Stimulated activated CD8-positive, alpha-beta memory T cell treated with anti-CD3 and anti-CD28 coated beads, Interleukin-12 subunit alpha, Interleukin-12 subunit beta, amount 100 ng/mL, for 1 hour (primary cell): Measurements from ENCODE around the gene SRRM4.
"Not testable (repeated sequence)": the region's sequence is repeated elsewhere in the genome, so short reads cannot be mapped to it uniquely, and the experiment has no call there.

ENCODE experiments used
- DNase-seq: peaks from one replicate; pipeline ENCODE4 v3.0.0-alpha.2; 2020; ENCODE audit warnings: low read depth

Gene SRRM4

GRCh38 chr12:119008691-119009221, 27.4 kb downstream of the SRRM4 start:
- DNase-seq = no peak

GRCh38 chr12:119011231-119011630, 29.9 kb downstream of the SRRM4 start:
- DNase-seq = no peak

- DNase-seq = no peak
Measured at GRCh38 chr12:119012179-119012578, 30.8 kb downstream of the SRRM4 start.

GRCh38 chr12:119013023-119013422, 31.7 kb downstream of the SRRM4 start:
- DNase-seq = no peak

GRCh38 chr12:119014368-119014767, 33.0 kb downstream of the SRRM4 start:
- DNase-seq = no peak

GRCh38 chr12:119016715-119017114, 35.4 kb downstream of the SRRM4 start:
- DNase-seq = no peak

- DNase-seq = no peak
Measured at GRCh38 chr12:119019166-119019565, 37.8 kb downstream of the SRRM4 start.

- DNase-seq = no peak
Measured at GRCh38 chr12:119020406-119021360, 39.3 kb downstream of the SRRM4 start.

GRCh38 chr12:119024356-119024755, 43.0 kb downstream of the SRRM4 start:
- DNase-seq = no peak

GRCh38 chr12:119025786-119026185, 44.4 kb downstream of the SRRM4 start:
- DNase-seq = no peak

- not testable (repeated sequence) for DNase-seq
Measured at GRCh38 chr12:119033332-119033731, 52.0 kb downstream of the SRRM4 start.

GRCh38 chr12:119036878-119037825, 55.8 kb downstream of the SRRM4 start:
- no peak for DNase-seq

GRCh38 chr12:119044094-119044493, 62.8 kb downstream of the SRRM4 start:
- DNase-seq = no peak

- DNase-seq = no peak
Measured at GRCh38 chr12:119047641-119048040, 66.3 kb downstream of the SRRM4 start.

GRCh38 chr12:119050663-119051062, 69.3 kb downstream of the SRRM4 start:
- no peak for DNase-seq

GRCh38 chr12:119051474-119051873, 70.1 kb downstream of the SRRM4 start:
- no peak for DNase-seq

- DNase-seq = no peak
Measured at GRCh38 chr12:119052001-119052400, 70.7 kb downstream of the SRRM4 start.

GRCh38 chr12:119055977-119056376, 74.6 kb downstream of the SRRM4 start:
- DNase-seq = no peak

- DNase-seq = no peak
Measured at GRCh38 chr12:119060847-119061796, 79.8 kb downstream of the SRRM4 start.

GRCh38 chr12:119068129-119068856, 87.0 kb downstream of the SRRM4 start:
- no peak for DNase-seq
